ENCODE data around the gene SRCIN1.

- TF ChIP-seq POLR2AphosphoS5 (IDR thresholded peaks at IDR 0.05) (no peak), CTCF (IDR thresholded peaks at IDR 0.05) (no peak)
These were observed 72.5 kb downstream of the SRCIN1 start for GRCh38 chr17:38533241-38533640.
